Activated CD8-positive, alpha-beta memory T cell treated with anti-CD3 and anti-CD28 coated beads, Interleukin-2, amount 10 ng/mL, durations not matched to agents 7 days and 5 days (primary cell): Measurements from ENCODE around the gene DUOX2. TPM values are rescaled to one million over a fixed set of nuclear protein-coding genes. Genes with fewer than 3 reads are reported as not detected.

Experiments used
- ATAC-seq: fragments of 150-1000 bp; cut with Tn5 transposase; one replicate; pipeline ENCODE4 v1.10.0; 2021; ENCODE audit warnings: moderate library complexity
- CTCF ChIA-PET: fragments of 350-600 bp; sonication (Branson Sonifier 250); formaldehyde crosslinking; loops from one replicate; lab custom pipeline; 2021; ENCODE audit warnings: antibody characterized with exemption; lab: Charles Lee
- DNase-seq: peaks from one replicate; pipeline ENCODE4 v3.0.0-alpha.2; 2020
- H3K27ac Mint-ChIP-seq: one replicate; pipeline ENCODE4 v1.8.0; 2021; ENCODE audit warnings: mild to moderate bottlenecking, mixed read lengths
- H3K27me3 Mint-ChIP-seq: one replicate; pipeline ENCODE4 v1.8.0; 2021; ENCODE audit warnings: mixed read lengths
- H3K36me3 Mint-ChIP-seq: one replicate; pipeline ENCODE4 v1.8.0; 2021; ENCODE audit warnings: mild to moderate bottlenecking, mixed read lengths
- H3K4me1 Mint-ChIP-seq: one replicate; pipeline ENCODE4 v1.8.0; 2021; ENCODE audit warnings: mixed read lengths
- H3K4me3 Mint-ChIP-seq: one replicate; pipeline ENCODE4 v1.8.0; 2021; ENCODE audit warnings: mild to moderate bottlenecking, moderate library complexity, mixed read lengths
- H3K9me3 Mint-ChIP-seq: one replicate; pipeline ENCODE4 v1.8.0; 2022; ENCODE audit warnings: low read depth, mixed read lengths
- total RNA-seq, 2 experiments: library from RNA; stranded (reverse); gene quantifications; one replicate each; pipeline ENCODE4 v1.2.3, GENCODE V29; 2021

DUOX2 gene
- total RNA-seq, 2 experiments from 2014 or later: not detected

DNA sequence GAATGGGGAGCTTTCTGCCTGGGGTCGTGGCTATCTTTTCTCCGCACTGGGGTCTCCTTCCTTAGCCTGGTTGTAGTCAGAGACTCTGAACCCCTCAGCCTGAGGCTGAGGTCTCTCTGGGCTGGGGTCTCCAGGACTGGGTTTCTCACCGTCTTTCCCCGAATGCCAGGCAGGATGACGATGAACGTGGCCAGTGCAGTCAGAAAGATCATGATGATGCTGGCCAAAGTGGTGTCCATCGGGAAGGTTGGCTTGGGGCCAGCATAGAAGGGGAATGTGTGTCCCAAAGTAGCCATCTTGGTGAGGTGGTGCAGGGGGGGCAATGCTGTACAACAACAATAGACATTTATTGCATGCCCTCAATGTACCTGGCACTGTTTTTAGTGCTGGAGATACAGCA lies 8.7 kb upstream of the DUOX2 start:
- H3K4me3 Mint-ChIP-seq: no peak overlapping the region
- H3K27me3 Mint-ChIP-seq: peaks cover 58% of the 10 kb centered on the region
- H3K4me1 Mint-ChIP-seq: peaks cover 5% of the 10 kb centered on the region
- no peak for DNase-seq
- CTCF ChIA-PET: interaction anchor here (1.1 to 1.2 kb wide), 2 partner anchors 45 to 156 kb away, joined by 3 to 4 read pairs; no protein-coding TSS in a partner anchor
- ATAC-seq: no peak
- H3K9me3 Mint-ChIP-seq: no peaks in the 10 kb centered on the region
- no peaks in the 10 kb centered on the region for H3K36me3 Mint-ChIP-seq
- no peak overlapping the region for H3K27ac Mint-ChIP-seq

GRCh38 chr15:45121706-45122417 lies 7.9 kb upstream of the DUOX2 start:
- no peaks in the 10 kb centered on the region for H3K9me3 Mint-ChIP-seq
- no peak for DNase-seq
- peaks cover 14% of the 10 kb centered on the region for H3K4me1 Mint-ChIP-seq
- H3K27me3 Mint-ChIP-seq: peaks cover 62% of the 10 kb centered on the region
- no peaks in the 10 kb centered on the region for H3K36me3 Mint-ChIP-seq
- no peak for ATAC-seq
- H3K4me3 Mint-ChIP-seq: no peak overlapping the region
- CTCF ChIA-PET: interaction anchor here (0.6 to 1.5 kb wide), 3 partner anchors 8 to 483 kb away, joined by 3 to 6 read pairs (median 3); partner anchors contain the start of gene DUOX1
- H3K27ac Mint-ChIP-seq: no peak overlapping the region

- no peak overlapping the region for H3K27ac Mint-ChIP-seq
- H3K36me3 Mint-ChIP-seq: no peaks in the 10 kb centered on the region
- peaks cover 62% of the 10 kb centered on the region for H3K27me3 Mint-ChIP-seq
- H3K9me3 Mint-ChIP-seq: no peaks in the 10 kb centered on the region
- ATAC-seq: no peak
- DNase-seq: no peak
- H3K4me3 Mint-ChIP-seq: no peak overlapping the region
- H3K4me1 Mint-ChIP-seq: peaks cover 19% of the 10 kb centered on the region
- CTCF ChIA-PET: interaction anchor here (1.3 to 1.5 kb wide), 2 partner anchors 9 to 47 kb away, joined by 3 read pairs; partner anchors contain the start of gene DUOX1
These were observed 7.0 kb upstream of the DUOX2 start for GRCh38 chr15:45121020-45121419.

DNA sequence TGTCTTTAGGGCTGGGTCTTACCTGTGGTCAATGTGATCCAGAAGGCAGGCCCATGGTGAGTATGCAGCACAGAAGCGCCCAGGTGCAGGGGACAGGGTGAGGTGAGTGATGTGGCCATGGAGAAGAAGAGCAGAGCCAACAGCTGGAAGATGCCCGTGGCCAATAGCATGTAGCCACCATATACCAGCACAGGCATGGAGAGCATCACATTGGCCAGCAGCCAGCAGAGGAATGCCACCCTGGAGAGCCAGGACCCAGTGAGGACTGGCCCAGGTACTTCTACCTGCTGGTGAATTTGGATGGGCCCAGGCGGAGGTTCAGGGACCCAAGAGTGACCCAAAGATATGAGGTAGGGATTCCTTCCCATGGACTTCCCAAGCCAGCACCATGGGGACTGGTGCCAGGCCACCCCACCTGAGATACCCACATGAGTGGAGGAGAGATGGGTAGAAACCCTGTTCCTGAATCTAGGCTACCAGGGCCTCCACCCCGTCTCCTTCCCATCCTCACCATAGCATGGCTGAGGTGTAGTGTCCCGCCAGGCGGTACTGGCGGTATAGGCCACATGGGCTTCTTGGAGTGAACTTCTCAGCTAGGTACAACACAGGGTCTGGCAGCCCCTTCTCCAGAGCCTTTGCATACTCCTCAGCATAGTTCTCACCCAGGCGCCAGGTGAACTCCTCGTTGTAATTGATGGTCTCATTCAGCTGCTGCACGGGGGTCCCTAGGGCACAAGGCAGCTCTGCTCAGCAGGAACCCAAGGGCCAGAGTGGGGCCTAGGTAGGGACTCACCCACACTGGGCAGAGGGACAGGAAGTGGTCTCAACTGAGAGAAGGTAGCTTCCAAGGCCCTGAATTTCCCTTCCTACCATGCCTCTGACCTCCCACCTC lies 6.4 kb upstream of the DUOX2 start:
- Mint-ChIP-seq H3K4me1 (peaks cover 19% of the 10 kb centered on the region), H3K36me3 (no peaks in the 10 kb centered on the region), H3K4me3 (no peak overlapping the region), H3K27ac (no peak overlapping the region), H3K9me3 (no peaks in the 10 kb centered on the region), H3K27me3 (peaks cover 62% of the 10 kb centered on the region)
- no peak for DNase-seq
- no peak for ATAC-seq
- CTCF ChIA-PET: no interaction called here

GRCh38 chr15:45118996-45119395 lies 5.0 kb upstream of the DUOX2 start:
- Mint-ChIP-seq H3K4me3 (no peak overlapping the region), H3K9me3 (no peaks in the 10 kb centered on the region), H3K36me3 (no peaks in the 10 kb centered on the region), H3K4me1 (peaks cover 22% of the 10 kb centered on the region), H3K27ac (no peak overlapping the region), H3K27me3 (peaks cover 66% of the 10 kb centered on the region)
- CTCF ChIA-PET: interaction anchor here (0.9 to 1.9 kb wide), 20 partner anchors 8 to 541 kb away, joined by 3 to 25 read pairs (median 6); partner anchors contain the start of genes DUOX1, DUOXA1 and SORD
- DNase-seq (no peak), ATAC-seq (no peak)

DNA sequence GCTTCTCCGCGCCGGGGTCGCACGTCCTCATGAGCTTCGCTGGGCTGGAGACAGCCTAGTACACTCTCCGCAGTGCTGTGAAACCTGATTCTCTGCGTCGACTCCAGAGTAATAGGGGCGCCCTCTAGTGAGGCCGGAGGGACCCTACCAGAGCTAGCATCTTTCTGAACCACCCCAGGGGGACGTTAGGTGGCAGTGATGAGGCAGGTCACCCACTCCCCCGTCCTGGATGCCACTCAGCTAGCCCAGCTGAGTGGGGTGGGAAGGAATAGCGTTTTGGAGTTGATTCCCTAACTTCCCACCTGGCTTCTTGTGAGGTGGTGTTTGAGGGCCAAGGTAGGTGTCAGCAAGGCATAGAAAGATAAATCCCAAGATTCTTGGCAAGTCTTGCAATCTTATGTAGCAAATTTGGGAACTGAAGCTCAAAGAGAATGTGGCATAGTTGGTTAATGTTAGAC lies 4.2 kb upstream of the DUOX2 start:
- CTCF ChIA-PET: interaction anchor here (0.5 to 2.3 kb wide), 44 partner anchors 9 to 749 kb away, joined by 3 to 25 read pairs (median 4); partner anchors contain the start of genes DUOX1, DUOXA1 and SORD
- Mint-ChIP-seq H3K4me3 (no peak overlapping the region), H3K4me1 (peaks cover 24% of the 10 kb centered on the region), H3K27ac (no peak overlapping the region), H3K9me3 (no peaks in the 10 kb centered on the region), H3K27me3 (peaks cover 66% of the 10 kb centered on the region), H3K36me3 (no peaks in the 10 kb centered on the region)
- DNase-seq (peak; percentile 89), ATAC-seq (peak; percentile 99)

DNA sequence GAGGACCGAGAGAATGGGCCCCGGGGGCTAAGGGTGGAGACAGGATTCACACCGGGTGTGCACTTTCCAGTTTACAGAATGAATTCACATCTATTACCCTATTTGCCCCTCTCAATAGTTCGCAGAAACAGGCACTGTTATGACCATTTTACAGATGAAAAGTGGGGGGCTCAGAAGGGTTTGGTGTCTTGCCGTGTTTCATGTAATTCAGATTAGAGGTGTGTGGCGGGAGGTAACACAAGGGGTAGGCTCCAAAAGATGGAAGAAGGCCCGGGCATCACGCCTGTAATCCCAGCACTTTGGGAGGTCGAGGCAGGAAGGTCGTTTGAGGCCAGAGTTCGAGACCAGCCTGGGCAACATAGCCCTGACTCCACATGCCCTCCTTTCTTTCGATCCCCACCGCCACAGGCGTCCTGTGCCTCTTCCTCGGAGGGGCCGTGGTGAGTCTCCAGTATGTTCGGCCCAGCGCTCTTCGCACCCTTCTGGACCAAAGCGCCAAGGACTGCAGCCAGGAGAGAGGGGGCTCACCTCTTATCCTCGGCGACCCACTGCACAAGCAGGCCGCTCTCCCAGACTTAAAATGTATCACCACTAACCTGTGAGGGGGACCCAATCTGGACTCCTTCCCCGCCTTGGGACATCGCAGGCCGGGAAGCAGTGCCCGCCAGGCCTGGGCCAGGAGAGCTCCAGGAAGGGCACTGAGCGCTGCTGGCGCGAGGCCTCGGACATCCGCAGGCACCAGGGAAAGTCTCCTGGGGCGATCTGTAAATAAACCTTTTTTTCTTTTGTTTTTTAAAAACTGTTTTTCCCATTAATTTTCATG lies 3.5 kb upstream of the DUOX2 start:
- no peaks in the 10 kb centered on the region for H3K9me3 Mint-ChIP-seq
- H3K4me3 Mint-ChIP-seq: no peak overlapping the region
- no peak overlapping the region for H3K27ac Mint-ChIP-seq
- peaks cover 25% of the 10 kb centered on the region for H3K4me1 Mint-ChIP-seq
- CTCF ChIA-PET: interaction anchor here (0.8 to 2.3 kb wide), 36 partner anchors 8 to 730 kb away, joined by 3 to 25 read pairs (median 5); partner anchors contain the start of genes DUOX1, DUOXA1 and SORD
- no peaks in the 10 kb centered on the region for H3K36me3 Mint-ChIP-seq
- H3K27me3 Mint-ChIP-seq: peaks cover 70% of the 10 kb centered on the region
- ATAC-seq (peak; percentile 28), DNase-seq (no peak)

DNA sequence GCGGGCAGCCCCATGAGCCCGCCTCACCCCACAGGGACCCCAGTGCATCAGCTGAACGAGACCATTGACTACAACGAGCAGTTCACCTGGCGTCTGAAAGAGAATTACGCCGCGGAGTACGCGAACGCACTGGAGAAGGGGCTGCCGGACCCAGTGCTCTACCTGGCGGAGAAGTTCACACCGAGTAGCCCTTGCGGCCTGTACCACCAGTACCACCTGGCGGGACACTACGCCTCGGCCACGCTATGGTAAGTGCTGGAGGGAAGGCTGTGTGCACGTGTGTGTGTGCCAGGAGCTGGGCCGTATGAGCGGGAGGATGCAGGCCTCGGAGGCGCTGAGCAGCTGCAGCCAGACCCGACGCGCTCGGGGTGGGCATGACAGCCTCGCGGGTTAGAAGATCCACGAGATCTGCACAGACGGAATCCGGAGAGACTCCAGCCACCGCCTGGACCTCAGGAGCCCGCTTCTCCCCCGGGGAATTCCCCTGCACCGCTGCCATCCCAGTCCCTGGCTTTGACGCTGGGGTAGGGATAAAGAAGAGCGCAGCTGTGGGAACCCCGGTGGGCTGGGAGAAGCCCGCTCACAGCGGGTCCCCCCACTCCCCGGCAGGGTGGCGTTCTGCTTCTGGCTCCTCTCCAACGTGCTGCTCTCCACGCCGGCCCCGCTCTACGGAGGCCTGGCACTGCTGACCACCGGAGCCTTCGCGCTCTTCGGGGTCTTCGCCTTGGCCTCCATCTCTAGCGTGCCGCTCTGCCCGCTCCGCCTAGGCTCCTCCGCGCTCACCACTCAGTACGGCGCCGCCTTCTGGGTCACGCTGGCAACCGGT lies 2.7 kb upstream of the DUOX2 start:
- Mint-ChIP-seq H3K27ac (no peak overlapping the region), H3K4me3 (no peak overlapping the region), H3K4me1 (peaks cover 32% of the 10 kb centered on the region), H3K9me3 (no peaks in the 10 kb centered on the region), H3K36me3 (no peaks in the 10 kb centered on the region), H3K27me3 (peaks cover 74% of the 10 kb centered on the region)
- ATAC-seq (no peak), DNase-seq (no peak)
- CTCF ChIA-PET: interaction anchor here (2.3 kb wide), 1 partner anchor 19 kb away, joined by 10 read pairs; no protein-coding TSS in a partner anchor

DNA sequence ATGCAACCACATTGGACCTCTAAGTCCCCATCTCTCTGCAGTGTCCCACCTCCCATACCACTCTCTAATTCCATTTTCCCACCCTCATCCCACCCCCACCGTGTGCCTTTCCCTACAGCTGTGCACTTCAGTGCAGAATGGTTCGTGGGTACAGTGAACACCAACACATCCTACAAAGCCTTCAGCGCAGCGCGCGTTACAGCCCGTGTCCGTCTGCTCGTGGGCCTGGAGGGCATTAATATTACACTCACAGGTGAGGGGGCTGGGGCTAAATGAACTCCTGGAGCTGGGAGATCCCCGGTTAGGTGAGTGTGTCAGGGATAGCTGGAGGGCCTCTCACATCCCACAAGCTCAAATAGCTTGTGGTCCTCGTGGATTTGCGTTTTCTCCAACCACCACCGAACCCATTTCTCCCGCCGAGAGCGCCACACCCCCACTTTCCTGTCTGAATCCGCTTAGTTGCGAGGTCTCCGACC lies 2.1 kb upstream of the DUOX2 start:
- H3K36me3 Mint-ChIP-seq: no peaks in the 10 kb centered on the region
- peaks cover 32% of the 10 kb centered on the region for H3K4me1 Mint-ChIP-seq
- no peaks in the 10 kb centered on the region for H3K9me3 Mint-ChIP-seq
- H3K4me3 Mint-ChIP-seq: no peak overlapping the region
- H3K27me3 Mint-ChIP-seq: peaks cover 72% of the 10 kb centered on the region
- CTCF ChIA-PET: no interaction called here
- no peak overlapping the region for H3K27ac Mint-ChIP-seq
- ATAC-seq (no peak), DNase-seq (no peak)

- ATAC-seq (no peak), DNase-seq (no peak)
- H3K27ac Mint-ChIP-seq: no peak overlapping the region
- no peak overlapping the region for H3K4me3 Mint-ChIP-seq
- no peaks in the 10 kb centered on the region for H3K36me3 Mint-ChIP-seq
- CTCF ChIA-PET: interaction anchor here (1.2 kb wide), 1 partner anchor 16 kb away, joined by 3 read pairs; no protein-coding TSS in a partner anchor
- peaks cover 73% of the 10 kb centered on the region for H3K27me3 Mint-ChIP-seq
- no peaks in the 10 kb centered on the region for H3K9me3 Mint-ChIP-seq
- peaks cover 32% of the 10 kb centered on the region for H3K4me1 Mint-ChIP-seq
These were observed 1.4 kb upstream of the DUOX2 start for GRCh38 chr15:45115312-45115820.

GRCh38 chr15:45114751-45115085 lies 746 bp upstream of the DUOX2 start:
- Mint-ChIP-seq H3K27ac (no peak overlapping the region), H3K36me3 (no peaks in the 10 kb centered on the region), H3K4me3 (no peak overlapping the region), H3K27me3 (peaks cover 80% of the 10 kb centered on the region), H3K9me3 (no peaks in the 10 kb centered on the region), H3K4me1 (peaks cover 32% of the 10 kb centered on the region)
- ATAC-seq: no peak
- DNase-seq: no peak
- CTCF ChIA-PET: interaction anchor here (1.2 kb wide), 1 partner anchor 16 kb away, joined by 3 read pairs; no protein-coding TSS in a partner anchor
